Stomach (tissue), 4 donors: ENCODE results near the gene HTR2B.

Experiments used
- POLR2A ChIP-seq, 4 donors: fragments of 450-650 bp; IDR thresholded peaks; one replicate each; pipeline ENCODE4 v1.6.1; 2016; ENCODE audit warnings: antibody characterized with exemption in 4 of 4, control low read depth in 2 of 4, mild to moderate bottlenecking in 1 of 4, moderate library complexity in 1 of 4
- TF ChIP-seq, protein P1 (sequence below), 7 experiments: fragments of 450-650 bp in 4 of 7; fragments of 200-600 bp in 3 of 7; sonication (generic) in 3 of 7; IDR thresholded peaks; one replicate each; pipeline ENCODE4 v1.5.1; 2016 to 2019; ENCODE audit warnings: antibody characterized with exemption in 7 of 7, control low read depth in 2 of 7, mild to moderate bottlenecking in 1 of 7

DNA sequence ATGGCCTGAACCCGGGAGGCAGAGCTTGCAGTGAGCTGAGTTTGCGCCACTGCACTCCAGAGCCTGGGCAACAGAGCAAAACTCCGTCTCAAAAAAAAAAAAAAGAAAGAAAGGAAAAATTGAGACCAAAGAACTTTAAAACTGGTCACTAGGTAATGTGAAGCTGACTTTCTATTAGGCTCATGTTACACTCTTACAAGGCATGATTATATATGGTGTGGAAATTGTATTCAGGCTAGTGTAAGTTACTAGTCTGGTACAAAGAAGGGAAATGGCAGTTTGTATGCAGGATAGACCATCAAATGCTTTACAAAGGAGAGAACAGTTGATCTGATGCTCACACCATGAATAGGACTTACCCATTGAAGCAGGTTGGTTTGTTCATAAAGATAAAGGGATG lies 38.2 kb upstream of the HTR2B start:
- TF ChIP-seq, protein P1, sequence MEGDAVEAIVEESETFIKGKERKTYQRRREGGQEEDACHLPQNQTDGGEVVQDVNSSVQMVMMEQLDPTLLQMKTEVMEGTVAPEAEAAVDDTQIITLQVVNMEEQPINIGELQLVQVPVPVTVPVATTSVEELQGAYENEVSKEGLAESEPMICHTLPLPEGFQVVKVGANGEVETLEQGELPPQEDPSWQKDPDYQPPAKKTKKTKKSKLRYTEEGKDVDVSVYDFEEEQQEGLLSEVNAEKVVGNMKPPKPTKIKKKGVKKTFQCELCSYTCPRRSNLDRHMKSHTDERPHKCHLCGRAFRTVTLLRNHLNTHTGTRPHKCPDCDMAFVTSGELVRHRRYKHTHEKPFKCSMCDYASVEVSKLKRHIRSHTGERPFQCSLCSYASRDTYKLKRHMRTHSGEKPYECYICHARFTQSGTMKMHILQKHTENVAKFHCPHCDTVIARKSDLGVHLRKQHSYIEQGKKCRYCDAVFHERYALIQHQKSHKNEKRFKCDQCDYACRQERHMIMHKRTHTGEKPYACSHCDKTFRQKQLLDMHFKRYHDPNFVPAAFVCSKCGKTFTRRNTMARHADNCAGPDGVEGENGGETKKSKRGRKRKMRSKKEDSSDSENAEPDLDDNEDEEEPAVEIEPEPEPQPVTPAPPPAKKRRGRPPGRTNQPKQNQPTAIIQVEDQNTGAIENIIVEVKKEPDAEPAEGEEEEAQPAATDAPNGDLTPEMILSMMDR (IDR thresholded peaks at IDR 0.05) = no peak
- no peak for TF ChIP-seq POLR2A (IDR thresholded peaks at IDR 0.05)
